Esophagus mucosa (tissue), 1 donor: ENCODE data around the gene PLCB1. TPM values are rescaled to one million over a fixed set of nuclear protein-coding genes. Genes with fewer than 3 reads are reported as not detected.
"Not testable (repeated sequence)": the region's sequence is repeated elsewhere in the genome, so short reads cannot be mapped to it uniquely, and the experiment has no call there.

Experiments
- ATAC-seq: fragments of 200-7000 bp; cut with Tn5 transposase; one replicate; pipeline ENCODE4 v1.9.1; 2020
- total RNA-seq: library from RNA; stranded (reverse); gene quantifications from one replicate; pipeline ENCODE4 v1.2.4, GENCODE V29; 2023
- donor health status: DM: yes; HTN: yes; CAD: no.

The PLCB1 gene
- total RNA-seq, 1 donor from 2014 or later = 2.7 TPM

DNA sequence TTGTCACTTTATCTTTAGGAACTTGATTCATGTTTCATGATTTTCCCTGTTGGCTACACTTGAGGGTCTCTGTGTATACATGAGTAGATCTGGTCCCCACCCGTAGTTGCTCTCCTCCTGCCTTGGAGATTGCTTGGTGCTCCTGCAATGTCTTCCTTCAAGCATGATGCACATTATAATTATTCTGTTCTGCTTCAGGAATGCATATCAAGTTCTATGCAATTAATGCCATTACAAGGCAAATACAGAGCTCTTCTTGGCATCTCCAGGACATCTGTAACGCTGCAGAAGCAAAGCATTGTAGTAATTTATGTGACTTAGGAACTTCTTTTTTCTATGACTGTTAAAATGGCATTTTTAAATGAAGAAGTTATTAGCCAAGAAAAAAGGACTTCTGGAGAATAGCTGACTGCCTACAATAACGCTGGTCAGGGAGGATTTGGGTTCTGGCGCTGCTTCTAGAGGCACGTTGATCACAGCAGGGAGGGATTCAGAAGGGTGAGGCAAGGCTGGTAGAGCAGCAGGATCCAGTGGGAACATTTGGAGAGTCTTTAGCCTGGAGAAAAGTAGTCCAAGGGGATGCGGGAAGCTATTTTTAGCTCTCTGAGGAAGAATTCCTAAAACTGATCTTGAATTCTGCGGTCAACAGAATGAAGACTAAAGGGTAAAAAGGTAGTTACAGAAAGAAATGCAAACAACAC, 203.6 kb downstream of the PLCB1 start:
- ATAC-seq = no peak

DNA sequence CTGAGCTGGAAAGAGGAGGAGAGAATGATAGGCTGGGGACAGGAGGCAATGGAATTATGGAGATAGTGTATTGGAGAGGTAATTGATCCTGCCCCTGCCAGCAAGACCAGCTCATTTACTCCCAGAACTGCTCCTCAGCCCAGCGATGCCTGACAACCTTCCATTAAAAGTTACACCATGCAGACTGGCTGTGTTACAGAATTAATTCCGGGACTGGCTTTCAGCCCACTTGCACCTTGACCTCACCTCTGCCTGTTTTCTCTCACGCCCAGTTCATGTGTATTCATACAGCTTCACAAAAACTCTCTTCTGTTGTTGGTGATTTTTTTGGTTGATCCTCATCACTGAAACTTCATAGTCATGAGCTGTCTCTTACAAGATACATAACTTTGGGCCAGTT, 207.3 kb downstream of the PLCB1 start:
- ATAC-seq = no peak

DNA sequence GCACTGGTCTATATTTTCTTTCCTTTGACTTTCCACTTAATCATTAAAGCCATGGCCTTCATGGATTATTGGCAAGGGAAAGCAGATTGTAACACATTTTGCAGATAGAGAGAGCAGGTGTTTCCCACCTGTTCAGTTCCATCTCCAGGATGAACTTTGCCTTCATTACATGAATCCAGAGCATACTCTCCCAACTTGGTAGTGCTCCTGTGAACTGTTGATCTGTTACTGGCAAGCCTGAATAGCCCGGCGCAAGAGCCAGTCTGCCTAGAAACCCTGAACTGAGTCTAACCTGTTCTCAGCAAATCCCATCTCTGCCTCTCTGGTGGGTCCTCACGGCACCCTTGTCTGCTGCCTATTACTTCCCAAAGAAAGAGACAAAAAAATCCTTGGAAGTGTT, 210.3 kb downstream of the PLCB1 start:
- ATAC-seq = no peak

DNA sequence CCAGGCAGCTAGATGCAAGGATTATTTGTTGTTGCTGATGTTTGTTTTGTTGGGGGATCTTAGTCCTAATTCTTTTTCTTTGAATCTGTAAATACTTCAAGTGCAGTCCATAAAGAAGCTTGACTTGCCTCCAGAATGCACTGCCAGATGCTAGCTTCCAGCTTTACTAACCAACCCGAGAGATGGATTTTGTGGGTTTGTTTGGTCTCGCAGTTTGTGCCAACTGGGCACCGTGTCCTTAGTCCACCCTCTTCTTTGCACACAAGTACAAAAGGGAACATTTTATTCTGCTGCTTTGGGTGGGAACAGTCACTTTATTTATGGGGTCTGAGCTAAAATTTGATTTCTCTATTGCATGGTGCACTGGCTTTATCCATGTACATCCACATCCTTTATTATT, 212.0 kb downstream of the PLCB1 start:
- no peak for ATAC-seq

DNA sequence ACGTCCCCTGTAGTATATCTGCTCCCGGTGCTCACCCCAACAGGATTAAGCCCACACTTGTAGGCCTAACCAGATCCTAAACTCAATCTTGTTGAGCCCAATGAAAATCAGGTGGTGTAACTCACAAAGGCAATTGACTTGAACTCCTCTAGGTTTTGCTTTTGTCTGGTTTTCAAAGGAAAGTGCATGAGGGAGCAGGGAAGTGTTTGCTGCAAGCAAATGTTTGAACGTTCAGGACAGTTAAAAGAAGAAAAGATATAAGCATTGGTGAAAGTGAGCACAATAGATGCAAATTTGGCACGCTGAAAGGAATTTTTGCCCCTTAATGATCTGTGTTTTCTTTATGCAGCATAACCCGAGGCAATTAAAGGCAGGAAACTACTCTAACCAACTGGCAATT, 212.6 kb downstream of the PLCB1 start:
- no peak for ATAC-seq

DNA sequence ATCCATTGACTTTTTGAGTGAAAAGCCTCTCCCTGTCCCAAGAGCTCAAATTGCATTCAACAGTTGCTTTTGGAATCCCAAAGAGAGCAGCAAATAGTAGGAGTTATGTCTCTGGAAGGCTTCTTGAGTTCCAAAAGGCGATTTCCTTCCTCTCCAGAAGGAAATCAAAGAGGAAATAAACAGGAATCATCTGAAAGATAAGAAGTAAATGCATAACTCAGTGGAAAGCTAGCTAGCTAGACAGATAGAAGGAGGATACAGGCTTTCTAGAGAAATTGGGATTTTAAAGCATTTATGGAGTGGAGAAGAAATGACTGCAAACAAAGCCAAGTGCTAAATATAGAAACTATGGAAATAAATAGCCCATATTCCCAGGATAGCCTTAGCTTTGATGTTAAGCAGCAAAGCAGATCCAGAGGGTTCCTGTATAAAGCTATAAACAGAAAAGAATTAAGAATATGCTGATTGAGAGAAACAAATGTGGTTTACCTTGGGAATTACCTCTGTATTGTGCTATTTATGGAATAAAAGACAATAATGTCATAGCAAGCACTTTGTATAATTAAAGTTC, 214.7 kb downstream of the PLCB1 start:
- no peak for ATAC-seq

DNA sequence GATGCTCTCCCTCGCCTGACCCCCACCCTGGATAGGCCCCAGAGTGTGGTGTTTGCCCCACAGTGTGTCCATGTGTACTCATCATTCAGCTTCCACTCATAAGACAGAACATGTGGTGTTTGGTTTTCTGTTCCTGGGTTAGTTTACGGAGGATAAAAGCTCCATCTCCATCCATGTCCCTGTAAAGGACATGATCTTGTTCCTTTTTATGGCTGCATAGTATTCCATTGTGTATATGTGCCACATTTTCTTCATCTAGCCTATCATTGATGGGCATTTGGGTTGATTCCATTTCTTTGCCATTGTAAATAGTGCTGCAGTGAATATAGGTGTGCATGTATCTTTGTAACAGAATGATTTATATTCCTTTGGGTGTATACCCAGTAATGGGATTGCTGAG, 218.2 kb downstream of the PLCB1 start:
- ATAC-seq = not testable (repeated sequence)

DNA sequence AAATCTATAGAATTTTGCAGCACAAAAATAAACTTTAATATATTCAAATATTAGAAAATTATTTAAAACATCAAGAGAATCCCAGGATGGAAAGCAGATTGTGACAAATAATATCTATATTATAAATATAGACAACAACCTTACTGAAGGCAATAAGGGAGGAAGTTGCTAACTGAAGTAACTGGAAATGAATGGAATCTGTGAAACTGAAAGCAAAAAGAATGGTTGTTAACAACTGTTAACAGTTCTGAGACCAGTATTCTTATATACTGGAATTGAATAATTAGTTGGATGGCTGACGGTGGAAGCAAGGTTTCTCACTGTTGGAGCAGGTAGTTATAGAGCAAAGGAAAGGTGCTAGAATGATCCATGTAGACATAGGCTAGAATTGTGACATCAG, 220.4 kb downstream of the PLCB1 start:
- ATAC-seq = no peak

DNA sequence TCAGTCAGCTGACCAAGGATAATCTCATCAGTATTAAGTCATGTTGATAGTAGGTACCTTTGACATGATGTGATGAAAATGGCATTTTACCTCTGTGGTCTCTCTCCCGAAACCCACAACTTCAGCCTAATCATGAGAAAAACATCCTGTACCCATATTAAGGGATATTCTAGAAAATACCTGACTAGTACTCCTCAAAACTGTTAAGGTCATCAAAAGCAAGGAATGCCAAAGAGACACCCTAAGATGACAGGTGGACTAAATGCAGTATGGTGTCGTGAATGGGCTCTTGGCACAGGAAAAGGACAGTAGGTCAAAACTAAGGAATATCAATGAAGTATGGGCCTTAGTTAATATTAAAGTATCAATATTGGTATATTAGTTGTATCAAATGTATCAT, 221.4 kb downstream of the PLCB1 start:
- no peak for ATAC-seq

DNA sequence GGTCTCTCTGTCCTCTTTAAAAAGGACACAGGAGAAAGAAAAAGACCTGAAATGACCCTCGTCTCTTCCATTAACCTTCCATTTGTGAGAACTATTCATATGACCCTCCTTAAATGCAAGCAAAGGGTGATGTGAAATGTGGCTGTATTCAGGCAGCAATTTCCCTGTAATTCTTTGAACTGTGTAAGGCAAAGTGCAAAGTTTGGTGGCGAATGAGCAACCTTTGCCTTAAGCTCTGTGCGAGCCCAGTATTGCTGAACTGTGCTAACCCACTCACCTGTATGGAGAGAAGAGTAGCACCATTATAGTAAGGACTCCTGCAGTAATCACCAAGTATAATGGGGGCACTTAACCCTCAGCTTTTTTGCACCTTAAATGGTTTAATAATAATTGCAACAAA, 223.4 kb downstream of the PLCB1 start:
- ATAC-seq = no peak

DNA sequence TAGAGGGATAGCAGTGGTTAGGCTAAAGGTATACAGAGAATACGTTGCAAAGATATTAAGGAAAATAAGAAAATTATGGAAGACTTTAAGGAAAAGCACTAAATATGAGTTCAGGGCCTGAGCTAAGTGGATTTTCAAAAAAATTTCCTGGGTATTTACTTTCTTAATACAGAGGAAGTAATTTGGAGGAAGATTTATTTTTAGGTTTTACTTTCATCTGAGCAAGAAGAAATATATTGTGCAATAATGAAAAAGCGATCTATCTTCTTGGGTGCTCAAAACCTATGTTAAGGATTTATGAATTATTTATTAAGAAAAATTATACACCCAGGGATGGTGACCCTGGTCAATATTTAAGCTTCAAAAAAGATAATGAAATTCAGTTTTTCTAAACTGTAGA, 224.7 kb downstream of the PLCB1 start:
- ATAC-seq = no peak

DNA sequence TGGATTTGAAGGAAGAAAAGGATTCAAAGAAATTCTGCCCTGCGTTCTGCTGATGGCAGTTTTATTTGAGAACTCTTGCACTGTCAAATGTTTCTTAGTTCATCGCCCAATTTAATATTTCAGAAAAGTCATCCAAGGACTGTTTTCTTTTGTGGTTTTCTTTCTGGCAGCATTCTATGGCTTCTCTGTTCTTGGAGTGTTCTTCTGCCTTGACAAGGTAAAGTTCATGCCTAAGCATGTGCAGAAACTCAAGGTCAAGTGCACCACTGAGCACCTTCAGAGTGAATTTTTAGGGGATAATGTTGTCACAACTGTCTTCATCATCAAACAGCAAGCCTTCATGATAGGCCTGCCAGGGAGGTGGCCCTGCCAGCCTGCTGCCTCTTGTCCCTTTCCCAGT, 225.6 kb downstream of the PLCB1 start:
- no peak for ATAC-seq

DNA sequence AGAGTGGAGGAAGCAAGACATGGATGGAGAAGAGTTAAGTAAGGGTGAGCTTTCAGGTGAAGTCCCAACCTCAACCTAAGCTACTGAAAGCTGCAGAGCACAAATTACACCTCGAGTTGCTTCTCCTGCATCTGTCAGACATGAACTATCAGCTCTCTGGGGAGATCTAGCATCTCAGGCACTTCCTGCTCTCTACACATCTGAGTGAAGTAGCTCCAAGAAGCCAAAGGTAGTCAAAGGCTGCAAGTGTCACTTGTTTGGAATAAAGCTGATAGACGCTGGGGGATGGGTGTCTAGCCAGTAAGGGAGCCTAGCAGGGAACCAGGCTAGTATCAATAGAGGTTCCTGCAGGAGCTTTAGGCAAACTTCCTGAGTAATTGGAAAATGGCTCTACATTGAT, 228.0 kb downstream of the PLCB1 start:
- no peak for ATAC-seq

DNA sequence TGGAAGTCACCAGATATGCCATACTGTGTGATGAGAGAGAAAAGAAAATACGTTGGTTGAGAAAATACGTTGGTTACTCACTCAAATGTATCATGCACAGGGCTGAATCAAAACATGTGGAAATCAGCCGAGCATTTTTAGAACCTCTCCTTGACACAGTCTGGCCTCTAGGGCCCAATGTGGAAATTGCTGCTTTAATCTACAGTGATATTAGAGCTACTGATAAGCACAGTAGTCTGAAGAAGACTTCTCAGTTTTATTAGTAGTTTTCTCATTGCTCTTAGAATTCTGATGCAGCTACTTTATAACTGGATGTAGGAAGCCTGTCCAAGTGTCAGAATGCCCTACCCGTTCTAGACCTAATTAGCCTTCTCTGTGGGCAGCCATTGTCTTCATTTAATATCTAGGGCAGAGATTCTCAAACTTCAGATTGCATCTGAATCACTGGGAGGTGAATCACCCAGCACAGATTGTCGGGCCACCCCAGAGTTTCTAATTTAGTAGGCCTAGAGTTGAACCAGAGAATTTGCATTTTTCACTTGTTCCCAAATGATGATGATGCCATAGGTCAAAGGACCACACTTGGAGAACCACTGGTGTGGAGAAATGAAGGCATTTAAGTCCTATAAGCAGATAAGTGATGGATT, 229.1 kb downstream of the PLCB1 start:
- ATAC-seq = no peak

DNA sequence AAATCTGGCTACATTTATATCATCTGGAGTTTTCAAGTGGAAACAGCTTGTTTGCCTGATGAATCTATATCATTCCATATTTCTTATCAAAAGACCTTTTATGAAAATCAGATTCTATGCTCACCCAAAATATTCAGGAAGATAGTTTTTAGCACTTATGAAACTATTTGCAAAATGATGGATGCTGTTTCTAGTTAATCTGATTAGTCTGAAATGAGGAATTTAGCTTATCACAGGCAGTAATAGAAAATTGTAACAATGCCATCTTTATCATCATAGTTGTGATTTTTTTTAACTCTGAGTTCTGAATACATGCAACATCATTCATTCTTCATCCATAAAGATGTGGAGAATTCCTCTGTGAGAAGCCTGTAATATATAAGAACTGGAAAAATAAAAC, 229.7 kb downstream of the PLCB1 start:
- no peak for ATAC-seq

DNA sequence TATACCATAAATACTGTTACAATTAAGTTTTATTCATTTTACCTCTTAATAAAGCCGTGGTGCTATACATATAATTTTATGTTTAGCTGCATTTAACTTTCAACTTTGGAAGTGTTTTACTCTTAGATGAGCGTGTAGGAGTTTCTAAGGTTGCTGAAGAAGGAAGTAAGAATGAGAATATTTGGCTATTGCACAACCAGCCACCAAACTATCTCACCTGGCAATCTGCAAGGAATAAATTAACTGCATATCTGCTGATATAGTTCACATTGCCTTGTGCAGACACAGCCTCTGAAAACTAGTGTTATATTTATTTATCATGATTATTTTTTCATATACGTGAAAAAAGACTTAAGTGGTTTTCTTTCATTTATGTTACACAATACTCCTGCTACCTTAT, 230.4 kb downstream of the PLCB1 start:
- ATAC-seq = no peak

DNA sequence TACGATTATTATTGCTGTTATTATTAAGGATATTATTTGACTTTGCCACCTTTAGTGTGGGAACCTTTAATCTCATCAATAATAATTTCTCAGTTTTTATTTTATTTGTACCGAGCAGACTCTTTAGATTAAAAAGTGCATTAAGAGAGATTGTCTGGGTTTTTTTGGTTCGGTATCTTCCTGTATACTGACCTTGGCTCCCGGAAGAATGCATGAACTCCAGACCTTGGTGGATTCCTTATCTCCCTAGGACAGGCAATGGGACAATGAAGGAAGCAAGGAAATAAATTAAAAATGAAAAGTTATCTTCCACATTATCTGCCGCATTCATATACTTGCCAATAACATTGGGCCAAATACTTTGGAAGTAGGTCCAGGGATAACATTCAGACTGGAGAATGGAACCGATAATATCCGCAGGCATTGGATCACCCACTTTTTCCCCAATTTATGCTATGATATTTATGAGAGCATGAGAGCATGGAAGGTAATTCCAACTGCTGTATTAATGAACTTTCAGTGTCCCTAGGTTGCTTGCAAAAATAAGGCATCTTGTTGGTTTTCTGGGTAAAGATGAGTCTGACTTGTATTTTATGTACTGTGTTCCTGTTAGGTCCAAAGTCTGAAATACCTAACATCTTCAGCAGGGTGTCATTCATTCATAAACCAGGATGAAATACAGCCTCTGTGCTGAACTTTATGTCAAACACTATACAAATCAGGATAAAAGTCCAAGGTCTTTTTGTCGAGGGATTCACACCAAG, 232.1 kb downstream of the PLCB1 start:
- no peak for ATAC-seq

DNA sequence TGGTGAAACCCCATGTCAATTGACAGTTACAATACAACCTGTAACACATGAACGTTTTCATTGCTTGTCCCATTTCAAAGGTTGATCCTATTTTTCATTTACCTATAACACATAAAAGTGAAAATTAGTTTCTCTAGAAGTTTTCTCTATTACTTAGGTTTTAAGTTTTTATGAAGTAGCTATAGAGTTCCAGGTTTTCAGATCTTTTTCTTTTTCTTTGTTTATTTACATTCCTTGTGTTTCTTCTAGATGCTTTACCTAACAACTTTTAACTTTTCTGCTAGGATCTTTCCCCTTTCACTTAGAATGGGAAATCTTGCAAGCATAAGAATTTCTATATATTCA, 232.6 kb downstream of the PLCB1 start:
- no peak for ATAC-seq

DNA sequence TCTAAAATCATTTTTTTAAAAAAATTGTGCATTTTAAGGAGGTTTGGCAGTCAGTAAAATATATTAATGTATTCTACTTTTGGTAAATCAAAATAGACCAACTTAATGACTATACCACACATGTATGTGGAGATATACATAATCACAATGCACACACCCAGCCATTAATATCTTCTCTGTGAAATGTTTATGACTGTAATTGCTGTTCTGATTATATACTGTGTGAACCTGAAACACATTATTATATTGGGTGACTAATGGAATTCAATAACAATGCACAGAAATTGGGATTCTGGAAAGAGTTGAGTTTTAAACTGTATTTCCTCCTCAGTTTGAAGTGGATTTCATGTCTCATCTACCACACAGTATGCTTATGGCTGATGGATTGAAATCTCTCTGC, 233.6 kb downstream of the PLCB1 start:
- ATAC-seq = no peak

DNA sequence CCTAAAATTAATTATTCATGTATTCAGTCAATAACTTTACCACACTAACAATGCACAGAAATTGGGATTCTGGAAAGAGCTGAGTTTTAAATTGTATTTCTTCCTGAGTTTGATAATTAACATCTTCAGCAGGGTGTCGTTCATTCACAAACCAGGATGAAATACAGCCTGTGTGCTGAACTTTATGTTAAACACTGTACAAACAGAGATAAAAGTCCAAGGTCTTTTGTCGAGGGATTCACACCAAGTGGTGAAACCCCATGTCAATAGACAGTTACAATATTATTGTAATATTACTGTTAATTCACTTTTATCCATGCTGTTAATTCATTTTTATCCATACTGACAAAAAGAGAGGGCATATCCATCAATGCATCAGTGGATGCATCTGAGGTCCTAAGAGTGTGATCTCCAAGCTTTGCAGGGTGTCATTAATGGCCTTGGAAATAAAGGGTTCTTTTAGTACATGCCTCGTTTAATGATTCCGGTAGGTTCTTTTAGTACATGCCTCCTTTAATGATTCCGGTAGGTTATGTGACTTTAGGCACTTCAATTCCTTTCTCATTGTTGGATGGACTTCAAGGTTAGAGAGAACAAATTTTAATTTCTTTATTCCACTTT, 234.3 kb downstream of the PLCB1 start:
- ATAC-seq = no peak

DNA sequence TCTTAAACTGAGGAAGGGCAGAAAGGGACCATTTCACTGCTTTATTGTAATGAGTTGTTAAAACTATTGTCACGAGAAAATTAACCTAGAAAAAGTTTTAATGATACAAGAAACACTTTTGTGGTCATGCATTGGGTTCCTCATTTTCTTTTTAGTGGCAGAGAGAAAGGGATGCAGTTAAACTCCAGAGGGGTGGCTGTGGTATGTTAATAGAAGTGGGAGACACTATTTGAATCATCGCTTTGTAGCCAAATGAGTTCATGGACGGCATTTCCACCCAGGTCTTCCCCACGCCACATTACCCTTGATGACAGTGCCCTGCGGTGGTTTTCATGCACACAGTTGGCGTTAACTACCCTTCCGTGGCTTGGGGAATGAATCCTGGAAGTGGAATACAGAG, 235.6 kb downstream of the PLCB1 start:
- no peak for ATAC-seq

DNA sequence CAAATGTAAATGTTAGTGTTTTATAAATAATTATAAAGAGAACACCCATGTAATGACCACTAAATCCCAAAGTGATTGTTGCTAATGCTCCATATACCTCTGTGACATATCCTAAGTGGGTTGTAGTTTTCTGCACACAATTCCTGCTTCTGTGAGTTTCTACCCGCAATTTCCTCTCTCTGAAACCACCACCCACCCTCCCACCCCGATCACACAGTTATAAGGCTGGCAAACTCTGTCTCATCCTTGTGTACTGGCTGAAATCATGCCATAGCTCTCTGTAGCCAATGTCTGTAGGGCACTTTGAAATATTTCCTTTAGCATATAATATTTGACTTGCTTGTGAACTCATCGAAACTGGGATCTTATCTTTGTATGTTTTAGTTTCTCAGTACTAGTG, 236.6 kb downstream of the PLCB1 start:
- ATAC-seq = no peak

DNA sequence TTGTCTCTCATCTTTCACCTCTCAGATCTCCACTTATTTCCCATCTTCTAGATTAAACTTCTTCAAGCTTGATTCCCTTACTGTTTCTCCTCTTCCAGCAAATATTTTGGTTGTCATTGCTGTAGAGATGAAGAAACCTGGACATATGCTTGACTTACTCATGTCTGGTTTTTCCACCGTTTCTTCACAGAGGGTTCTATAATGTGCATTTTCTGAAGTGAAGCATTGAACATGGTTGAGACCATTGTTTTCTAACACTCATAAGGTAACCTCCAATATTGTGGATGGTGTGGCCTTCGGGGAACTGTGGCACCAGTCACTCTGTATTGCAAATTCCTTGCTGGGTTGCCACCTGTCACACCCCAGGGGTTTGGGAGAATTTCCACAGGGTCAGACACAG, 237.2 kb downstream of the PLCB1 start:
- no peak for ATAC-seq
